ENCODE results near the gene TSPAN18. TPM values are rescaled to one million over a fixed set of nuclear protein-coding genes. Genes with fewer than 3 reads are reported as not detected.

The TSPAN18 gene
- total and polyA plus RNA-seq, 10 of the 15 experiments (the other 5 are each of a cell fraction or from before 2014, with no cell fraction given) = 0.02 to 0.77 (median 0.13) TPM; not detected in 1

GRCh38 chr11:44832452-44832851 lies 105.7 kb downstream of the TSPAN18 start:
- Histone ChIP-seq H3K36me3 (ENCODE audit: control insufficient read depth in 2 of 2, insufficient read depth in 2 of 2, low read length in 1 of 2) (no peaks in the 10 kb centered on the region), H3K4me2 (ENCODE audit: control insufficient read depth, insufficient read depth) (no peak overlapping the region), H3K9me3 (replicated peaks; ENCODE audit: control insufficient read depth, insufficient read depth, low read length) (no peaks in the 10 kb centered on the region), H3K27ac (ENCODE audit: control insufficient read depth, insufficient read depth) (no peak overlapping the region), H2AFZ (ENCODE audit: control insufficient read depth, low read depth, low read length) (no peak overlapping the region), H3K27me3 (replicated peaks in 1 of 2; ENCODE audit: control insufficient read depth in 2 of 2, insufficient read depth in 2 of 2, low read length in 1 of 2) (peaks cover 0 to 8% of the 10 kb centered on the region in 2 experiments; a peak in 2 of 4 replicates), H3K9ac (ENCODE audit: control insufficient read depth, insufficient read depth, low read length) (no peak overlapping the region), H3K4me1 (ENCODE audit: control insufficient read depth, insufficient read depth, low read length) (no peaks in the 10 kb centered on the region), H3K79me2 (ENCODE audit: control insufficient read depth, insufficient read depth, low read length) (no peaks in the 10 kb centered on the region), H3K4me3 (no peak overlapping the region), H4K20me1 (ENCODE audit: control insufficient read depth, insufficient read depth) (no peaks in the 10 kb centered on the region)
- ChIA-PET SMC1A (ENCODE audit: uncharacterized antibody, unreplicated experiment) (interaction anchor here (2.5 kb wide), 1 partner anchor 61 kb away, joined by 7 read pairs; no protein-coding TSS in a partner anchor), POLR2A (no interaction called here), RAD21 (ENCODE audit: unreplicated experiment) (no interaction called here), CTCF (no interaction called here)
- FAIRE-seq (no peak), ATAC-seq (no peak), DNase-seq (ENCODE audit: low read depth, low spot score) (no peak)
- in situ Hi-C loops (cut with MboI) = no loop called here
- BruUV-seq (replicated peaks) = no TSS peak
- TF ChIP-seq PBX3 (IDR thresholded peaks at IDR 0.05; ENCODE audit: insufficient replicate concordance, low read depth, low read length) = no peak
- no peak for TF ChIP-seq CREB1 (IDR thresholded peaks at IDR 0.05; ENCODE audit: low read depth)
- no peak for TF ChIP-seq SP1 (IDR thresholded peaks at IDR 0.05; ENCODE audit: low read depth, low read length)
- TF ChIP-seq MTA2 (IDR thresholded peaks at IDR 0.05; ENCODE audit: low read depth) = no peak
- TF ChIP-seq SMAD1 (IDR thresholded peaks at IDR 0.05; ENCODE audit: low read depth, partially characterized antibody) = no peak
- no peak for TF ChIP-seq RELA (IDR thresholded peaks at IDR 0.05; ENCODE audit: borderline replicate concordance, partially characterized antibody)
- no peak for TF ChIP-seq ASH2L (IDR thresholded peaks at IDR 0.05; ENCODE audit: borderline replicate concordance, low read depth)
- TF ChIP-seq MYB (IDR thresholded peaks at IDR 0.05; ENCODE audit: borderline replicate concordance, low read depth, low read length) = no peak
- no peak for TF ChIP-seq TBL1XR1 (IDR thresholded peaks at IDR 0.05; ENCODE audit: low read depth, low read length)
- TF ChIP-seq ESRRA (IDR thresholded peaks at IDR 0.05; ENCODE audit: low read length) = no peak
- TF ChIP-seq BRCA1 (IDR thresholded peaks at IDR 0.05; ENCODE audit: low read depth, low read length) = no peak
- TF ChIP-seq RFX5 (IDR thresholded peaks at IDR 0.05; ENCODE audit: low read depth, low read length) = no peak
- no peak for TF ChIP-seq BCL11A (IDR thresholded peaks at IDR 0.05; ENCODE audit: low read depth, low read length)
- TF ChIP-seq CHD2 (IDR thresholded peaks at IDR 0.05; ENCODE audit: borderline replicate concordance, low read depth, low read length) = no peak
- TF ChIP-seq RELB (IDR thresholded peaks at IDR 0.05; ENCODE audit: low read depth) = no peak
- WGBS (ENCODE audit: insufficient coverage, insufficient replicate concordance, low lambda C conversion rate, missing lambda C conversion rate) = 18% methylated on average over 10 of the region's 10 CpGs
- intact Hi-C loops (cut with micrococcal nuclease; ENCODE audit: unreplicated experiment) = no loop called here
